ENCODE data around the gene PPP1R12B.
"Not testable (repeated sequence)": the region's sequence is repeated elsewhere in the genome, so short reads cannot be mapped to it uniquely, and the experiment has no call there.

PPP1R12B gene

DNA sequence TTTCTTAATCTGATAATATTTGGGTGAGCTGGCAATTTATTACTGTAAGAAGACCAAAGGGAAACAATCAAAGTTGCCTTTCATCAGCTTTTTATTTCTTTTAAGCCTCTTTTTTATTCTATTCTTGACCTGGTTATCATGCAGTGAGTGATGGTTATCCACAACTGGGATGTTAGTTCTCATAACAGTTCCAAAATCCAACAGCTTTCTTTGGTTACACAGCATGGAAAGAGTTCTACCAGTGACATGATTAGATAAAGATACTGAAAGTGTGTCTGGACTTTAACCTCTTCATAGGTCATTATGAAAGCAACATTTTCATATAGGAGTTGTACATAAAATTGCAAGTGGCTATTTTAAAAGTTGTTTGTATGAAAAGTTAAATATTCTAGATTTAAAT lies 198.7 kb downstream of the PPP1R12B start:
- Histone ChIP-seq H3K27ac (no peak overlapping the region), H3K27me3 (replicated peaks) (no peaks in the 10 kb centered on the region), H3K36me3 (replicated peaks) (no peaks in the 10 kb centered on the region), H3K4me3 (ENCODE audit: low read depth, low read length) (no peak overlapping the region)
- TF ChIP-seq, protein P1, sequence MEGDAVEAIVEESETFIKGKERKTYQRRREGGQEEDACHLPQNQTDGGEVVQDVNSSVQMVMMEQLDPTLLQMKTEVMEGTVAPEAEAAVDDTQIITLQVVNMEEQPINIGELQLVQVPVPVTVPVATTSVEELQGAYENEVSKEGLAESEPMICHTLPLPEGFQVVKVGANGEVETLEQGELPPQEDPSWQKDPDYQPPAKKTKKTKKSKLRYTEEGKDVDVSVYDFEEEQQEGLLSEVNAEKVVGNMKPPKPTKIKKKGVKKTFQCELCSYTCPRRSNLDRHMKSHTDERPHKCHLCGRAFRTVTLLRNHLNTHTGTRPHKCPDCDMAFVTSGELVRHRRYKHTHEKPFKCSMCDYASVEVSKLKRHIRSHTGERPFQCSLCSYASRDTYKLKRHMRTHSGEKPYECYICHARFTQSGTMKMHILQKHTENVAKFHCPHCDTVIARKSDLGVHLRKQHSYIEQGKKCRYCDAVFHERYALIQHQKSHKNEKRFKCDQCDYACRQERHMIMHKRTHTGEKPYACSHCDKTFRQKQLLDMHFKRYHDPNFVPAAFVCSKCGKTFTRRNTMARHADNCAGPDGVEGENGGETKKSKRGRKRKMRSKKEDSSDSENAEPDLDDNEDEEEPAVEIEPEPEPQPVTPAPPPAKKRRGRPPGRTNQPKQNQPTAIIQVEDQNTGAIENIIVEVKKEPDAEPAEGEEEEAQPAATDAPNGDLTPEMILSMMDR (IDR thresholded peaks at IDR 0.05; ENCODE audit: low read depth, low read length, missing control alignments): no peak
- in situ Hi-C loops (cut with HindIII; ENCODE audit: low pct_ligation_motif_present, low sequenced_read_pairs): no loop called here
- DNase-seq: no peak

DNA sequence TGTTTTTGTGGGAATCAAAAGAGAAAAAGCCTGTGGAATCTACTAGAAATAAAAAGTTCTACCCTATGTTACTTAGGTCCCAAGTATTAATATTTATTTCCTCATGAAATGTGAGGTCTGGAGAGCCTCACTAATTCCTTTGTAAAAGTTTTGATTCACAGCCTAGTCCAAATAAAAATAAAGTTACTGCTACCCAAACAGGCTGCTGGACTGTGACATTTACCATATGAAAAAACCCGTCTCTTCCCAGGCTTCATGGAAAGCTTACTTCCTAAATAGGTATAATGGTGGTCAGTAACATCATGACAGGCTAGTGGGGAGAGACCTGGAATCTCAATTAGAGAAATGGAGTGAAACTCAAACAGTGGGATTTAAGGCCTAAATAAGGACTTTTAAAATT lies 201.6 kb downstream of the PPP1R12B start:
- H3K36me3 ChIP-seq (replicated peaks); H3K27me3 ChIP-seq (replicated peaks); in situ Hi-C loops (cut with HindIII; ENCODE audit: low pct_ligation_motif_present, low sequenced_read_pairs); DNase-seq; H3K27ac ChIP-seq; H3K4me3 ChIP-seq (ENCODE audit: low read depth, low read length): not testable (repeated sequence)

DNA sequence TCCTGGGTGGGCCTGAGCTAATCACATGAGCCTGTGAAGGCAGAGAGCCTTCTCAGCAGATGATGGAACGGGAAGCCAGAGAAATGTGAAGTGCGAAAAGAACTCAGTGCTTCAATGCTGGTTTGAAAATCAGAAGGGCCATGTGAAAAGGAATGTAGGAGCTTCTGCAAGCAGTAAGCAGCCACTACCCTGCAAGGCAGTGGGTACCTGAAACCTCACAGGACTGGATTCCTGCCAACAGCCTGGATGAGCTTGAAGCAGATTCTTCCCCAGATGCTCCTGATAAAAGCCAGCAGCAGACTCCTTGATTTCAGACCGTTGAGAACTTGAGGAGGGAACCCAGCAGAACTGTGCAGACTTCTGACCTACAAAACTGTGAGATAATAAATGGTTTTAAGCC lies 203.2 kb downstream of the PPP1R12B start:
- TF ChIP-seq, protein P1 (IDR thresholded peaks at IDR 0.05; ENCODE audit: low read depth, low read length, missing control alignments): no peak
- Histone ChIP-seq H3K27ac (no peak overlapping the region), H3K36me3 (replicated peaks) (no peaks in the 10 kb centered on the region), H3K4me3 (ENCODE audit: low read depth, low read length) (no peak overlapping the region), H3K27me3 (replicated peaks) (no peaks in the 10 kb centered on the region)
- DNase-seq: no peak
- in situ Hi-C loops (cut with HindIII; ENCODE audit: low pct_ligation_motif_present, low sequenced_read_pairs): no loop called here

DNA sequence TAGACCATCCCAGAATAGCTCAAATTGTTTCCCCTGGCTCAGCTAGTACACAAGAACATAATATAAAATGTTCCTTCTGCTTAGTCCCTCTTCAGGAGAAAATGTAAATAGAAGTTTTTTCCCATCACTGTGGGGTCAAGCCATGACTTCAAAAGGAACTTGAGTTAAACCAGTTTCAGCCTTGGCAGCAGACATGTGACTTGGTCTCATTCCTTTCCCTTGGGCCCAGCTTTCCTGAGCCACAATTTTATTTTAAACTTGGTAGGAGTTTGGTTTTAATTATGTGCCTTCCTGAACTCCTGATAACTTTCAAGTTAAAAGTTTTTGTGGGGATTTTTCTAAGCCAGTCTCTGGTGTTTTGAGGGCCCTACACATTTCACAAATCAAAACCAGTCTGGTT lies 204.1 kb downstream of the PPP1R12B start:
- H3K36me3 ChIP-seq (replicated peaks); H3K27me3 ChIP-seq (replicated peaks); H3K4me3 ChIP-seq (ENCODE audit: low read depth, low read length); DNase-seq; H3K27ac ChIP-seq; in situ Hi-C loops (cut with HindIII; ENCODE audit: low pct_ligation_motif_present, low sequenced_read_pairs): not testable (repeated sequence)

DNA sequence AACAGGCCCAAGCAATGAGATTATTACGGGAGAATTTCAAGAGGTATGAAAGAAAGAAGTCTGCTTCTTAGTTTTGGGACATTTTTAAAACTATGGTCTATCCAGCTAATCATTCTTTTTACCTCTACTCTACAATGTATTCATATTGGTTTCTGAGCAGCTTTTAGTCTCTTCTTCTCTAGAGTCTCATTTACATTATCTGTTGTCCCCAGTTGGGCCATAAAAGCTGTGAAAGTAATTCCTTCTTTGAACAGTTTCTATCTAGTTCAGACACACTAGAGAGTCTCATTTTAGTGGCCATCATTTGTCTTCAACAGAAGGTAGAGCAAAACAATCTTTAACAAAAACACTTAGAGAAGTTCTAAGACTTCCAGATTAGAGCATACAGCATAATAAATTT lies 204.6 kb downstream of the PPP1R12B start:
- DNase-seq; H3K27me3 ChIP-seq (replicated peaks); H3K36me3 ChIP-seq (replicated peaks); in situ Hi-C loops (cut with HindIII; ENCODE audit: low pct_ligation_motif_present, low sequenced_read_pairs); H3K4me3 ChIP-seq (ENCODE audit: low read depth, low read length): not testable (repeated sequence)
- H3K27ac ChIP-seq: peak overlapping the region; percentile 70

DNA sequence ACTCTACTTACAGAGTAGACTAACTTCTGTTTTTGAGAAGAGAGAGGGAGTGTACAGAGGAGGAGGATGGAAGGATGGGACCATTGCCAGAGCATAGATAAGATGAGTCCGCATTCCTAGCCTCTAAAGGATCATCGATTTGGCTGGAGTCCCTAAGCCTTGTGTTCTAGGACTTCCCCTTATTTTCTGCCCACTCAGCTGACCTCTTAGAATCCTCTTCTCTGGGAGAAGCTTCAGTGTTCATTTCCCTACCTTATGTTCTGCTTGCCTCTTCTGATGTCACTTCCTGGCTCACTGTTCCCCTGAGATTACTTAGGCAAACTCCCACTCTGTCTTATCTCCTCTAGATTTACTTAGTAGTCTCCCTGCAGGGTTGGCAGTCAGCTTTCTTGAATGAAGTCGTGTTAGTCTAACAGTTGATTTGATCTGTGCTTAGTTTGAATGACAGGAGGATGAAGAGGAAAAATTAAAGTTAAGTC lies 205.1 kb downstream of the PPP1R12B start:
- Histone ChIP-seq H3K36me3 (replicated peaks) (no peaks in the 10 kb centered on the region), H3K4me3 (ENCODE audit: low read depth, low read length) (no peak overlapping the region), H3K27me3 (replicated peaks) (no peaks in the 10 kb centered on the region), H3K27ac (peak overlapping the region; percentile 70)
- peak; percentile 92 for DNase-seq
- in situ Hi-C loops (cut with HindIII; ENCODE audit: low pct_ligation_motif_present, low sequenced_read_pairs): no loop called here
- TF ChIP-seq, protein P1 (IDR thresholded peaks at IDR 0.05; ENCODE audit: low read depth, low read length, missing control alignments): no peak

DNA sequence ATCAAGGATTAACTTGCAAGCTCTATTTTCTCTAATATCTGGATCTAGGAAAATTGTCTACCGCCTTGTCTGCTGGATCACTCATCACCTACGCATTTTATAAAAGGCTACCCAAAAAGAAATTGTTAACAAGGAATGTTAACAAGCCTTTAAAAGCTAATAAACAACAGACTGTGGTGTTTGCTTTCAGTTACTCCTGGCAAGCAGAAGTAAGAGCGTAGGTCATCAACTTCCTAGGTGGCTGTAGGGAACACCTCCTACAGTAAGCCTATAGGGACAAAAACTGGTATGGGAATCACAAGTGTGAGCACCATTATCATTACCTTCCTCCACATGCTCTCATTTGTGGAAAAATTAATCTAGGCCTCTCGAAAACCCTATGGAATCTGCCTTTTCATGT lies 206.1 kb downstream of the PPP1R12B start:
- in situ Hi-C loops (cut with HindIII; ENCODE audit: low pct_ligation_motif_present, low sequenced_read_pairs); H3K36me3 ChIP-seq (replicated peaks); H3K27ac ChIP-seq; DNase-seq; H3K4me3 ChIP-seq (ENCODE audit: low read depth, low read length); H3K27me3 ChIP-seq (replicated peaks): not testable (repeated sequence)

DNA sequence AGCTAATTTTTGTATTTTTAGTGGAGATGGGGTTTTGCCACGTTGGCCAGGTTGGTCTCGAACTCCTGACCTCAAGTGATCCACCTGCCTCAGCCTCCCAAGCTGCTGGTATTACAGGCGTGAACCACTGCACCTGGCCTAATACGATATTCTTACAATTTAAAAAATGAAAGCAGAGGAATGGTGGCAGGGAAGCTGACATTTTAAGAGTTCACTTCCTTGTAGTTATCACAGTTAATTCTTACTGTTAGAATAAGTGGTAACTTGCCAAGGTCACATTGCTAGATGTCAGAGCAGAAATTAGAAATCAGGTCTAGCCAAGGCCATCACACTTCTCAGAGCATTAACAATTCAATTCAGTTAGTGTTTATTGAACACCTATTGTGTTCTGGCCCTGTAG lies 207.5 kb downstream of the PPP1R12B start:
- H3K27me3 ChIP-seq (replicated peaks); H3K4me3 ChIP-seq (ENCODE audit: low read depth, low read length); H3K36me3 ChIP-seq (replicated peaks); H3K27ac ChIP-seq; in situ Hi-C loops (cut with HindIII; ENCODE audit: low pct_ligation_motif_present, low sequenced_read_pairs); DNase-seq: not testable (repeated sequence)

DNA sequence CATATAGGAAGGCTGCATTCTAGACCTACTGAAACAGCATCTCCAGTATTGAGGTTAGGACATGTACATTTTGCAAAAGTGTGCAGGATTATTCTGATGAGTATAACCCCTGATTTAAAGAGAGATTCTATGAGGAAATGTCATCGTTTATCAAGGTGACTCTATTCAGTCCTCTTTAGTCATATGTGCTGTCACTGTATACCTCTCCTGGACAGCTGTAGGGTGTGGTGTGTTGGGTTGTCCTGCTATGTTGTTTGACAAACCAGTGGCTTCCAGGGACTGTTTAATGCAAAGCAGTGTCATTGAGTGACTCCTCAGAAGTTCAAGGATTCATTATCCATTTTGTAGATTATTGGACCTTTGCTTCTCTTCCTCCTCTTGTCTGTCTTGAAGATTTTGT lies 209.2 kb downstream of the PPP1R12B start:
- H3K4me3 ChIP-seq (ENCODE audit: low read depth, low read length); H3K27me3 ChIP-seq (replicated peaks); DNase-seq; H3K36me3 ChIP-seq (replicated peaks); H3K27ac ChIP-seq; in situ Hi-C loops (cut with HindIII; ENCODE audit: low pct_ligation_motif_present, low sequenced_read_pairs): not testable (repeated sequence)
